GM19025 (cell line): Measurements from ENCODE around the gene TAS2R1.

ENCODE experiments used
- ATAC-seq: cut with Tn5 transposase; IDR thresholded peaks from one replicate; pipeline ENCODE4 v1.9.1; 2021; ENCODE audit warnings: mild to moderate bottlenecking, low read depth, moderate library complexity; ENCODE audit not compliant: unreplicated experiment

Gene TAS2R1

GRCh38 chr5:9589049-9589835 lies 40.9 kb downstream of the TAS2R1 start:
- ATAC-seq, result no peak

GRCh38 chr5:9588254-9588653 lies 41.9 kb downstream of the TAS2R1 start:
- no peak for ATAC-seq

GRCh38 chr5:9587135-9587534 lies 43.0 kb downstream of the TAS2R1 start:
- no peak for ATAC-seq

GRCh38 chr5:9582406-9582805 lies 47.7 kb downstream of the TAS2R1 start:
- ATAC-seq, result no peak
